GM23338 (cell line): ENCODE measurements around the gene RAPGEF3. TPM values are rescaled to one million over a fixed set of nuclear protein-coding genes. Genes with fewer than 3 reads are reported as not detected.

Experiments
- ATAC-seq: fragments of 200-7000 bp; cut with Tn5 transposase; 3 replicates; pipeline ENCODE4 v1.9.1; 2020
- DNase-seq: peaks from one replicate; pipeline ENCODE4 v3.0.0-alpha.2; 2015; ENCODE audit warnings: low spot score
- H2AFZ ChIP-seq: fragments of 200-600 bp; sonication (generic); 2 replicates; pipeline ENCODE4 v1.8.0; 2016; ENCODE audit warnings: antibody characterized with exemption, mild to moderate bottlenecking, moderate library complexity
- H3F3A ChIP-seq: fragments of 200-600 bp; sonication (generic); replicated peaks from 2 replicates; pipeline ENCODE4 v1.8.0; 2017; ENCODE audit warnings: antibody characterized with exemption, mixed run types, low read depth
- H3K27ac ChIP-seq: fragments of 200-600 bp; sonication (generic); 2 replicates; pipeline ENCODE4 v1.6.1; 2016; ENCODE audit warnings: low read depth
- H3K27me3 ChIP-seq: fragments of 200-600 bp; sonication (generic); 2 replicates; pipeline ENCODE4 v1.8.0; 2016; ENCODE audit warnings: mild to moderate bottlenecking, mixed run types, moderate library complexity; ENCODE audit not compliant: insufficient read depth
- H3K36me3 ChIP-seq: fragments of 200-600 bp; sonication (generic); 2 replicates; pipeline ENCODE4 v1.8.0; 2016; ENCODE audit warnings: mild to moderate bottlenecking; ENCODE audit not compliant: insufficient read depth
- H3K4me1 ChIP-seq: fragments of 200-600 bp; sonication (generic); 2 replicates; pipeline ENCODE4 v1.8.0; 2016; ENCODE audit warnings: mild to moderate bottlenecking, moderate library complexity; ENCODE audit not compliant: insufficient read depth
- H3K4me2 ChIP-seq: fragments of 200-600 bp; sonication (generic); 2 replicates; pipeline ENCODE4 v1.7.1; 2017; ENCODE audit warnings: mixed run types
- H3K4me3 ChIP-seq: fragments of 200-600 bp; sonication (generic); 2 replicates; pipeline ENCODE4 v1.6.1; 2016; ENCODE audit warnings: mixed run types
- H3K79me2 ChIP-seq: fragments of 200-600 bp; sonication (generic); replicated peaks from 2 replicates; pipeline ENCODE4 v1.8.0; 2017; ENCODE audit warnings: mild to moderate bottlenecking; ENCODE audit not compliant: insufficient read depth
- H3K9me2 ChIP-seq: fragments of 200-600 bp; sonication (generic); 2 replicates; pipeline ENCODE4 v1.8.0; 2017; ENCODE audit not compliant: insufficient read depth
- H4K20me1 ChIP-seq: fragments of 200-600 bp; sonication (generic); replicated peaks from 2 replicates; pipeline ENCODE4 v1.8.0; 2017; ENCODE audit warnings: mild to moderate bottlenecking; ENCODE audit not compliant: insufficient read depth
- H3K27ac Mint-ChIP-seq: 2 replicates; pipeline ENCODE4 v1.8.0; 2020; ENCODE audit warnings: inconsistent platforms, mild to moderate bottlenecking, moderate library complexity, mixed read lengths
- H3K27me3 Mint-ChIP-seq: 3 replicates; pipeline ENCODE4 v1.8.0; 2022; ENCODE audit warnings: low read depth, mild to moderate bottlenecking, moderate library complexity, mixed read lengths, inconsistent platforms; ENCODE audit not compliant: insufficient read depth, poor library complexity
- H3K36me3 Mint-ChIP-seq: 3 replicates; pipeline ENCODE4 v1.8.0; 2021; ENCODE audit warnings: low read depth, mild to moderate bottlenecking, inconsistent platforms, moderate library complexity, mixed read lengths
- H3K4me1 Mint-ChIP-seq: 3 replicates; pipeline ENCODE4 v1.8.0; 2020; ENCODE audit warnings: mild to moderate bottlenecking, inconsistent platforms, mixed read lengths
- H3K4me3 Mint-ChIP-seq: 3 replicates; pipeline ENCODE4 v1.8.0; 2021; ENCODE audit warnings: moderate library complexity, mild to moderate bottlenecking, inconsistent platforms, mixed read lengths
- H3K9me3 Mint-ChIP-seq: 3 replicates; pipeline ENCODE4 v1.8.0; 2020; ENCODE audit warnings: moderate library complexity, mild to moderate bottlenecking, inconsistent platforms, mixed read lengths
- CREB1 ChIP-seq: fragments of 250-450 bp; sonication (Bioruptor Pico); IDR thresholded peaks from 2 replicates; pipeline ENCODE4 v1.5.0; 2020; ENCODE audit warnings: low read depth, mild to moderate bottlenecking, moderate library complexity
- ETS1 ChIP-seq: IDR thresholded peaks from 2 replicates; pipeline ENCODE4 v1.6.1; 2016; ENCODE audit warnings: antibody characterized with exemption
- EZH2 ChIP-seq: fragments of 200-600 bp; sonication (generic); IDR thresholded peaks from one replicate; pipeline ENCODE4 v1.8.0; 2017; ENCODE audit warnings: antibody characterized with exemption, mild to moderate bottlenecking, low read depth; ENCODE audit not compliant: unreplicated experiment
- EZH2phosphoT487 ChIP-seq: fragments of 200-600 bp; sonication (generic); IDR thresholded peaks from one replicate; pipeline ENCODE4 v1.8.1; 2018; ENCODE audit warnings: antibody characterized with exemption; ENCODE audit not compliant: unreplicated experiment
- JUNB ChIP-seq: IDR thresholded peaks from one replicate; pipeline ENCODE4 v1.6.1; 2016; ENCODE audit warnings: antibody characterized with exemption; ENCODE audit not compliant: unreplicated experiment
- NANOG ChIP-seq: IDR thresholded peaks from 2 replicates; pipeline ENCODE4 v1.6.1; 2016; ENCODE audit warnings: antibody characterized with exemption, borderline replicate concordance
- STAT1 ChIP-seq: IDR thresholded peaks from one replicate; pipeline ENCODE4 v1.6.1; 2016; ENCODE audit warnings: antibody characterized with exemption; ENCODE audit not compliant: unreplicated experiment
- ZNF462 ChIP-seq: fragments of 250-450 bp; sonication (Bioruptor Pico); IDR thresholded peaks from 2 replicates; pipeline ENCODE4 v1.5.0; 2020; ENCODE audit warnings: mild to moderate bottlenecking, moderate library complexity
- polyA plus RNA-seq: library from polyadenylated mRNA; unstranded; fragments of >200 nt; fragmentation: Nextera tagmentation; extraction: Ambion mirVana; gene quantifications from 2 replicates; pipeline ENCODE4 v1.2.1, GENCODE V29; 2016
- total RNA-seq: library from RNA; depleted of rRNA; stranded (reverse); fragments of >200 nt; shearing (Covaris generic); gene quantifications from 2 replicates; pipeline ENCODE4 v1.2.3, GENCODE V29; 2014

The RAPGEF3 gene
- total and polyA plus RNA-seq, 2 experiments from 2014 or later: 2.3 to 11.8 TPM

- no peak for TF ChIP-seq NANOG
- no peak for TF ChIP-seq STAT1
- TF ChIP-seq ZNF462 (CRISPR knock-in tag): no peak
These were observed 42.7 kb upstream of the RAPGEF3 start (continued) for GRCh38 chr12:47801170-47801903.

- peaks cover 28% of the 10 kb centered on the region for H3K36me3 Mint-ChIP-seq
- H3K27me3 Mint-ChIP-seq: peaks cover 11% of the 10 kb centered on the region
- H3K4me3 Mint-ChIP-seq: no peak overlapping the region; the same call in 2 of the 3 replicates
- ATAC-seq: no peak
- Histone ChIP-seq H3K4me1 (peaks cover 3% of the 10 kb centered on the region), H3K79me2 (peaks cover 50% of the 10 kb centered on the region), H3K27ac (no peak overlapping the region), H3K27me3 (no peaks in the 10 kb centered on the region), H3K4me2 (no peak overlapping the region), H3K9me2 (no peaks in the 10 kb centered on the region), H3F3A (no peaks in the 10 kb centered on the region), H4K20me1 (peaks cover 13% of the 10 kb centered on the region), H3K36me3 (no peaks in the 10 kb centered on the region), H2AFZ (no peak overlapping the region), H3K4me3 (no peak overlapping the region)
- no peak overlapping the region for H3K27ac Mint-ChIP-seq
- H3K4me1 Mint-ChIP-seq: peaks cover 64% of the 10 kb centered on the region
- DNase-seq: no peak
- TF ChIP-seq CREB1 (CRISPR knock-in tag) (no peak), EZH2phosphoT487 (no peak), EZH2 (no peak), ETS1 (no peak), JUNB (no peak), ZNF462 (CRISPR knock-in tag) (no peak), STAT1 (no peak)
- H3K9me3 Mint-ChIP-seq: peaks cover 2% of the 10 kb centered on the region; the same call in 2 of the 3 replicates
These were observed 41.9 kb upstream of the RAPGEF3 start for GRCh38 chr12:47800582-47800981.
